GM21723 (cell line): ENCODE results near the gene ICA1.
"Not testable (repeated sequence)": the region's sequence is repeated elsewhere in the genome, so short reads cannot be mapped to it uniquely, and the experiment has no call there.

Source experiments
- ATAC-seq: cut with Tn5 transposase; IDR thresholded peaks from one replicate; pipeline ENCODE4 v1.9.1; 2021; ENCODE audit warnings: mild to moderate bottlenecking, moderate library complexity; ENCODE audit not compliant: unreplicated experiment

ICA1 gene

DNA sequence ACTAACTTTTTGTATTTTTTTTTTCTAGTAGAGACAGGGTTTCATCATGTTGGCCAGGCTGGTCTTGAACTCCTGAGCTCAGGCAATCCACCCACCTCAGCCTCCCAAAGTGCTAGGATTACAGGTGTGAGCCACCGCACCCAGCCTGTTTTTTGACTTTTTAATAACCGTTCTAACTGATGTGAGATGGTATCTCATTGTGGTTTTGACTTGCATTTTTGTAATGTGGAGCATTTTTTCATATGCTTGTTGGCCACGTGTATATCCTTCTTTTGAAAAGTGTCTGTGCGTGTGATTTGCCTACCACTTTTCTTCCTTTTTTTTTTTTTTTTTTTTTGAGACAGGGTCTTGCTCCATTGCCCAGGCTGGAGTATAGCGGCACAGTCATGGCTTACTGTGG lies 198.7 kb downstream of the ICA1 start:
- ATAC-seq: not testable (repeated sequence)
